Stimulated activated CD4-positive, alpha-beta T cell treated with anti-CD3 and anti-CD28 coated beads, TNF-alpha, amount 100 ng/mL, for 1 hour (primary cell): ENCODE measurements around the gene SH3BGRL3.
A peak's percentile ranks its signal among the peaks of the same experiment; 100 is the strongest.
"Not testable (repeated sequence)": the region's sequence is repeated elsewhere in the genome, so short reads cannot be mapped to it uniquely, and the experiment has no call there.

ENCODE experiments used
- DNase-seq, 3 donors: peaks; one replicate each; pipeline ENCODE4 v3.0.0-alpha.2; 2020; ENCODE audit warnings: low read depth in 3 of 3, low spot score in 1 of 3

SH3BGRL3 gene

DNA sequence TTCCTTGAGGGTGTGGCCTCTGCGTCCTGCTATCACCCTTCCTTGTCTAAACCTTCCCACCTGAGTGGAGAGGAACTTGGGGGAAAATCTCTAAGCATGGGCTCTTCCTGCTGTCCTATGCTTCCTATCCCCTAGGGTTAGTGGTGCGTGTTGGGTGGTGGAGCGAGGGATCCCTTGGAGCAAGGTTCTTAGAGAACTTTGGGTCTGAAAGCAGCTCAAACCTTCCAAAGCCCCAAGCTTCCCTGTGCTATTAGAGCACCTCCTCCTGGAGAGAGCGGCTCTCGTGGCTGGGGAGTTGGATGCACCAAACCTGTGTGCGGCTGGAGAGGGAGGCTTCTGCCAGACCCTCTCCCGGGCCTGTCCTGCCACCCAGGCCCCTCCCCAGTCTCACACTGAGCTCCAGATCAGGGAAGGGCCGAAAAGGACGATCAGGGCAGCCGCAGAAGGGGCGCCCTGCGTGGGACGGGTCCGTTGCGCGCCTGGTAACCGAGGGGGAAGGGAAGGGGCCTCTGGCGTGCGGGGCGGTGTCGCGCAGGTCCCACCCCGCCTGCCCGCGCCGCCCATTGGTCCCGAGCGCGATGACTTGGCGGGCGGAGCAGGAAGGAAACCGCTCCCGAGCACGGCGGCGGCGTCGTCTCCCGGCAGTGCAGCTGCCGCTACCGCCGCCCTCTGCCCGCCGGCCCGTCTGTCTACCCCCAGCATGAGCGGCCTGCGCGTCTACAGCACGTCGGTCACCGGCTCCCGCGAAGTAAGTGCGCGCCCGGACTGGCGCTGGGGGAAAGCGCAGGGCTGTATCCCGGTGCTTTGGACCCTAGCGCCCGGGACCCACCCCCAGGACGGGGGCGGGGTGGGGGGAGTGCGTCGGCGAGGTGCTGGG lies at the start of gene SH3BGRL3:
Gene SH3BGRL3 (plus strand): TSS at position 631 of the 877 bp plus-strand sequence. CDS start 70 bp downstream, at position 701.
- DNase-seq: peak; percentile 66 to 71 (median 70)

DNA sequence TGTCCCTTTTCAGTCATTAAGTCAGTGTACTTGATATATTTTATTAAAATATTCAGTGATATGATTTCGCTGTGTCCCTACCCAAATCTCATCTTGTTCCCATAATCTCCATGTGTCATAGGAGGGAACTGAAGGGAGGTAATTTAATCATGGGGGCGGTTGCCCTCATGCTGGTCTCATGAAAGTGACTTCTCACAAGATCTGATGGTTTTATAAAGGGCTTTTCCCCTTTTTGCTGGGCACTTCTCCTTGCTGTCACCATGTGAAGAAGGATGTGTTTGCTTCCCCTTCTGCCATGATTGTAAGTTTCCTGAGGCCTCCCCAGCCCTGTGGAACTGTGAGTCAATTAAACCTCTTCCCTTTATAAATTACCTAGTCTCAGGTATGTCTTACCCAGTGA lies 49.2 kb upstream of the SH3BGRL3 start:
- DNase-seq: not testable (repeated sequence)

DNA sequence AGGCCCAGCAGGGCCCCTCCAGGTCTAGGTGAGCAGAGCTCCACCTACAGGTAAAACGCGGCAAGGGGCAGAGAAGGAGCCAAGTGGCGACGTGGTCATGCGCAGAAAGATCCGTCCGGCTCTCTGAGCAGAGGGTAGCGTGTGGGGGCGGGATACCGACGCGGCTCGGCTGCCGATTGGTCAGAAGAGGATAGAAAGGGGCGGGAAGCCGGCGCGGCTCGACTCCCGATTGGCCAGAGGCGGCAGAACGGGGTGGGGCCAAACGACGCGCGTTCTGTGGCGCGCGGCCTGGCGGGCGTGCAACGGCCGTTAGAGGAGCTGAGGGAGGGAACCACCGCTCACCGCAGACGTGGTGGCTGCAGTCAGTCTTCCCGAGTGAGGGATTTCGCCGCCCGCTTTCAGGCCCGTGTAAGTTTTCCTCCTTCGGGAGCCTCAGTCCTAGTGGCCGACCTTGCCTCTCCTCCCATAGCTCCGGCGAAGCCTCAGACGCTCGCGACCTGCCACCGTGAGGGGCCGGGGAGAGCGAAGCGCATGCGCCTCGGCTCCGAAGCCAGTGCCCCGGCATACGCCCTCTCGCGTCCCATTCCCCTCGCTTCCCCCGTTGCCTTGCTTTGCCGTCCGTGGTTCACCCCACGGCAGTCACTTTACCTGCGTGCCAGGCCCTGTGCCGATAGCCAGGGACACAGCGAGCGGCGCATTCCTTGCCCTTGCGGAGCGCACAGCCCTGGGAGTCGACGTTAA lies 45.8 kb upstream of the SH3BGRL3 start, which contains the start of gene CEP85:
Gene CEP85 (plus strand): TSS at position 298 of the 741 bp plus-strand sequence. CDS start 5,584 bp downstream, outside the sequence.
- peak; percentile 96 to 98 (median 97) for DNase-seq

DNA sequence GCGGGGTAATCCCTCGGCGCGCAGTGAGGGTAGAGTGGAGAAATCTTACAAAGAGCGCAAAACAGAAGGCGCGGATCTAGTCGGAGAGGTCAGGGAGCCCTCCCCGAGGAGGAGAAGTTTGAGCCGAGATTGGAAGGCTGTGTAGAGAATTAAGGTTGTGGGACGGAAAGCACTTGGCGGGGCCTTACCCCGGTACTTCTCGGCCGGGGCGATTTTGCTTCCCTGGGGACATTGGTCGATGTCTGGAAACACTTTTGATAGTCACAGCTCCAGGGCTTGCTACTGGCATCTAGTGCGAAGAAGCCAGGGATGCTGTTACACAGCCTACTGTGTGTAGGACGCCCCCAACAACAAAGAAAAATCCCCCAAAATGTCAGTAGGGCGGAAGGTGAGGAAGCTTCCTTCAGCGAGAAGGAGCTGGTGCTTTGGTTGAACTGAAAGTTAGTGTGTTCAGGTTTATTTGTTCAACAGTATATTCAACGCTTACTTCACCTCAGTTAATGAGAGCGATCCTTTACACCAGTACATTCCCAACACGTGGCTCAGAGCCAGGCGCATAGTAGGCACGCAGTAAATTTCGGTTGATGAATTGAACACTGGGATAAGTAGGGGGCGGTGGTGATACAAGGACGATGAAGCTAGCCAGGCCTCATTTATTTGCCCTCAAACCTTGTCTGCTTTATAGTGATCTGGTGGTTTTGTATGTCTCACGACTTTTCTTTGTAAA lies 45.1 kb upstream of the SH3BGRL3 start:
- DNase-seq: no peak

DNA sequence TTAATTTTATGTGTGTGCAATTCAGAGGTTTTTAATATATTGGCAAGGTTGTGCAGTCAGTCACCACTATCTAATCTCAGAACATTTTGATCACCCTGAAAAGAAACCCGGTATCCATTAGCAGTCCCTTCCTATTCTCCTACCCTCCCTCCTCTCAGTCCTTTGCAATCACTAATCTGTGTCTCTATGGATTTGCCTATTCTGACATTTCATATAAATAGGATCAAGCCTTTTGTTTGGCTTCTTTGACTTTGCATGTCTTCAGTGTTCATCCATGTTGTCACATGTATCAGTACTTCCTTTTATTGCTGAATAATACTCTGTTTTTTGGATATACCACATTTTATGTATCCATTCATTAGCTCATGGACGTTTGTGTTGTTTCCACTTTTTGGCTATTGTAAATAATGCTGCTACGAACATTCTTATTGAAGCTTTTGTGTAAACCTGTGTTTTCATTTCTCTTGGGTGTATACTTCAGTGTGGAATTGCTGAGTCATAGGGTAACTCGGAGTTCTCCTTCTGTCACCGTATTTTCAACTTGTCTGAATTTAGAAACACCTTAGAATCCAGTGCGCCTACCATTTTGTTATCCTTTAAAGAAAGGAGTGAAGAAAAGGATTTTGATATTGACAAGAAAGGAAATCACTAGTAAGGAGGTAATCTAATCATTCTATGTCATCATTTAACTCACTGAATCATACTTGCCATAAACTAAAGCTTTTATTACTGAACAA lies 42.5 kb upstream of the SH3BGRL3 start:
- DNase-seq: no peak

DNA sequence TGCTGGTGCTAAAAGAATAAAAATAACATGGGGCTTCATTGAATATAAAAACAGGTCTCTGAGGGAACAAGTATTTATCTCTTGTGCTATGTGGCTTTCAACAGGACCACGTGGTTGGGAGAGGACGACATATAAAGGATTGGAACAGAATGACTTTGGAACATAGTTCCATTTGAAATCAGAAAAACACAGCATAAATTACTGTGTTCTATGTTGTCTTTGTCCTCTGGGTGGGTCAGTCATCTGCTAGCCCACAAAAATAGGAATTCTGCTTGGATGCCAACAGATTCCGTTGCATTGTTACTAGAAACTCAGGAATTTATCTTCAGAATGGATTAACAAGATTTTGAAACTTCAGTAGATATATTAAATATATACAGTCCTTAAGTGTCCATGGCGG lies 40.0 kb upstream of the SH3BGRL3 start:
- DNase-seq: no peak

DNA sequence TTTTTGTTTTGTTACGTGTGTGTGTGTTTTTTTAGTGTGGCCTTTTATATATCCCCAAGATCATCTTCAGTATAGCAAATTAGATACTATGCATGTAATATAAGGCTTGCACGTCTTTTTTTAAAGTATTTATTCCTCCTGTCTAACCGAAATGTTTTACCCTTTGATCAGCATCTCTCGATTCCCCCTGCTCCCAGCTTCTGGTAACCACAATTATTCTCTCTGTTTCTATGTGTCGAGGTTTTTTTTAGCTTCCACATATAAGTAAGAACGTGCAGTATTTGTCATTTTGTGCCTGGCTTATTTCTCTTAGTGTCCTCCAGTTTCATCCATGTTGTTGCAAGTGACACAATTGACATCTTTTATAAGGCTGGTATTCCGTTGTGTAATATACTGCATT lies 27.2 kb upstream of the SH3BGRL3 start:
- no peak for DNase-seq

DNA sequence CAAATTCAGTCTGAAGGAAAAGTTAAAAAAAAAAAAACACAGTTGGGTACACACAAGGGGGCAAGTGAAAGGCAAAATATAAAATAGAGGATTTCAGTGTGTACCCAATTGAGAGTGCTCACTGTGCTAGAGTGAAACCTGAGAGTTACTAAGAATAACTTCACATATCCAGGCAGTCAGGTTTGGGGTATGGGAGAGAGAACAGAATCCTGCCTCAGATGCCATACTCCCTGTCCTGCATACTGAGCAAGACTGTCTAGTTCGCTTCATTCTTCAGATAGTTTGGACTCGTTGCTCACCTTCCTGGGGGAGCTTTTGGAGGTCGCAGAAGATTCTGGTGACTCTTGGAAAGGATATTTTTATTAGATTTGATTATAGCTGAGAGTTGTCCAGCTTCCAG lies 25.5 kb upstream of the SH3BGRL3 start:
- DNase-seq: no peak

DNA sequence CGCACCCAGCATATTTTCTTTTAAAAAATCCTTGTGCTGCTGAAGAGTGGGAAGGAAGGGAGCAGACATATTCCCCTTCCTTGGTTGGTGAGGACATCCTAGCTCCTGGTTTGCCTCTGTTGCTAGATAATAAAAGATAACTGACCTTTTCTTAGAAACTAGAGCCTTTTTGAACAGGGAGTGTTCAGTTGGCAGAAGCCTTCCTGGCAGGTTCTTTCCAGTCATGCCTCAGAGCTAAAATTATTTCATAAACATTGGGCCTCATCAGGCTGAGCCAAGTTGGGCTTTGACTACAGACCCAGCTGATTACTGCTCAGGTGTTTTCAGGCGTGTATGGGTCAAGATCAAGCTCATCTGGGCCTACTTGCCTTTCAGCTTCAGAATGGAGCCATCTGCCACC lies 22.7 kb upstream of the SH3BGRL3 start:
- DNase-seq: no peak

DNA sequence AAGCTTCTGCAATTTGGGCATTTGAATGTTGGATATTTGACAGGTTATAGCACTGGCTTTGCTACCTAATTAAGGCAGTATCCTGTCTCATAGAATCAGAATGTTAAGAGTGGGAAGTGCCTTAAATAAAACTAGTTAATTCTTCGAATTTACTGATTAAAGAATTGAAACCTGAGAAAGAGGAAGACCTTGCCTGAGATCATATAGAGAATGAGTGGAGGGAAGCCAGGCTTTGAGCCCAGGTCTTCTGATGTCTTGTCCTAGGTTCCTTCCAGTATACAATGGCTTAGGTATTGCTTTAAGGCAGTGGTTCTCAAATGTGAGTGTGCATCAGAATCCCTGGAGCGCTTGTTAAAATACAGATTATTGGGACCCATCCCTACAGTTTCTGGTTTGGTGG lies 20.9 kb upstream of the SH3BGRL3 start:
- no peak for DNase-seq

DNA sequence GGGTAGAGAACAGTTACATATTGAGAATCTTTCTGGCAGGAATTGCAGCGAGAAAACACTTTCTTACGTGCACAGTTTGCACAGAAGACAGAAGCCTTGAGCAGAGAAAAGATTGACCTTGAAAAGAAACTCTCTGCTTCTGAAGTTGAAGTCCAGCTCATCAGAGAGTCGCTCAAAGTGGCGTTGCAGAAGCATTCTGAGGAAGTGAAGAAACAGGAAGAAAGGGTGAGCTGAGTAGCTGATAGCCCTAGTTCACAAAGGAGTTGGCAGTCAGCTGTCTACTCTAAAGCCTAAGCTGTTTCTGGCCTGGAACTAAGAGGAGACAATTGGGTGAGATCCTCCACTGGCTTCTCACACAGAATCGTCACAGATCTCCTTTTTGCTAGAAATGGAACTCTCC lies 20.3 kb upstream of the SH3BGRL3 start:
- DNase-seq: no peak

DNA sequence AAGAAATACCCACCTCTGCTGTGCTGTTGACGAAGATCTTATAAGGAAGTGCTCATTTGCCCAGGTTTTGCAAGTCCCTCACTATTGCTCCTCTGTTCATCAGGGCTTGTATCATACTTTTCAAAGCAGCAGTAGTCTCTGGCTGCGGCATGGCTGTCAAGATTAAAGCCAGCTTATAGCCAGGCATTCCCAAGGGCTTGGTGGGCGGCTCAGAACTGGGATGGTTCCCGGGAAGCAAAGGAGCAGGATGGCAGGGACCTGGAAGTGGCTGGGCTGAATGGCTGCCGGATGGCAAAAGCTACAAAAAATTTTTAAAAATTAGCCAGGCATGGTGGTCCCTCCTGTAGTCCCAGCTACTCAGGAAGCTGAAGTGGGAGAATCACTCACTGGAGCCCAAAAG lies 16.7 kb upstream of the SH3BGRL3 start:
- no peak for DNase-seq

DNA sequence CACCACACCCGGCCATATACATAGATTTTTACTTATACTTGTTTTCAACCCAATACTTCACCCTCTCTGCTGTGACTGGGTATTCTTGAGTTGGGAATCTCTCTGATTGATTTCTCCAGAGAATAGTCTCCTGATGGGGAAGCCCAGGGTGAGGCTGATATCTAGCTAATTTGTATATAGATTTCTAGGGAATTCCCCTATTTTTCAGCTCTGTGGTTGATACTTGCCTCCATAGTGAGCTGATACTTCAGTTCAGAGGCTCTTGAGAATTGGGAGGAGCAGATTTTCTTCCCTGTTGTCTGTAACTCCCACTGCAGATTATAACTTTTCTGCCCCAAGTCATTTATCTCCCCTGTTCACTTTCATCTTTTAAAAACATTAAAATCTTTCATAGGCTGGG lies 14.5 kb upstream of the SH3BGRL3 start:
- no peak for DNase-seq

DNA sequence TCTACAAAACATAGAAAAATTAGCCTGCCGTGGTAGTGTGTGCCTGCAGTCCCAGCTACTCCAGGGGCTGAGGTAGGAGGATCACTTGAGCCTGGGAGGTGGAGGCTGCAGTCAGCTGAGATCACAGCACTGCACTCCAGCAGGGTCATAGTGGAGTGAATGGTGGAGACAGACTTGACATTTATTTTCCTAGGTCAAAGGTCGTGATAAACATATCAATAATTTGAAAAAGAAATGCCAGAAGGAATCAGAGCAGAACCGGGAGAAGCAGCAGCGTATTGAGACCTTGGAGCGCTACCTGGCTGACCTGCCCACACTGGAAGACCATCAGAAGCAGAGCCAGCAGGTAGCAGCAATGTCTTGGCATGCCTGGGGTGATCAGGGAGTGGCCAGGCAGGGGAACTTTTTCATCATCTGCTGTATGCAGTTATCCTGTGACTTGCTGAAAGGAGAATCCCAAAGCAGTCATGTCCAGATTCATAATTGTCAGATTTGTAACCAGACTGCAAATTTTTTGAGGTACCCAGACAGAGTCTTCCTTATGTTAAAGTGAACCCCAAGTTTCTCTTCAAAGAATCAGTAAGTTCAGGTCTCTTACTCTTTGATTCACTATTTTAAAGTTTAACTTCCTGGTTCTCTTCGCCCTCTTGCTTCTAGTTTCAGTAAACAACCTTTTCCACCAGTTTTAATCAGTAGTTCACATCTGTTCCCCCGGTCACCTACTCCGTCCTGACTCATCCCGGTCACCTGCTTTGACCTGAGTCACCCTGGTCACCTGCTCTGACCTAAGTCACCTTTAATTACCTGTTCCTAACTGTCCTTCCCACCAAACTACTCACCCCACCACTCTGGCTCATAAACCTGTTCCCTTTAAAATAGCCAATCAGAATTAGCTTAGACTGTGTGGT lies 11.3 kb upstream of the SH3BGRL3 start:
- DNase-seq: no peak

DNA sequence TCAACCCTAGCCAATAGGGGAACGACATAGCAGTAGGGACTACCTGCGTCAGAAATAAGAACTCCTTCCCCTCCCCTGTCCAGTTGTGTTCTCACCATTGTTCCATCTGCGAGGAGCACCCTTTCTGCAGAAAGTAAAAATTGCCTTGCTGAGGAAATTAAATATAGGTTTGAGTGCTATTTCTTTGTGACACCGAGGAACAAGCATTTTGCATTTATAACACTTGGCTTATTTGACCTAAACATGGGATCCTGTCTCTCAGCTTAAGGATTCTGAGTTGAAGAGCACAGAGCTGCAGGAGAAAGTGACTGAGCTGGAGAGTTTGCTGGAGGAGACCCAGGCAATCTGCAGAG lies 10.7 kb upstream of the SH3BGRL3 start:
- no peak for DNase-seq

DNA sequence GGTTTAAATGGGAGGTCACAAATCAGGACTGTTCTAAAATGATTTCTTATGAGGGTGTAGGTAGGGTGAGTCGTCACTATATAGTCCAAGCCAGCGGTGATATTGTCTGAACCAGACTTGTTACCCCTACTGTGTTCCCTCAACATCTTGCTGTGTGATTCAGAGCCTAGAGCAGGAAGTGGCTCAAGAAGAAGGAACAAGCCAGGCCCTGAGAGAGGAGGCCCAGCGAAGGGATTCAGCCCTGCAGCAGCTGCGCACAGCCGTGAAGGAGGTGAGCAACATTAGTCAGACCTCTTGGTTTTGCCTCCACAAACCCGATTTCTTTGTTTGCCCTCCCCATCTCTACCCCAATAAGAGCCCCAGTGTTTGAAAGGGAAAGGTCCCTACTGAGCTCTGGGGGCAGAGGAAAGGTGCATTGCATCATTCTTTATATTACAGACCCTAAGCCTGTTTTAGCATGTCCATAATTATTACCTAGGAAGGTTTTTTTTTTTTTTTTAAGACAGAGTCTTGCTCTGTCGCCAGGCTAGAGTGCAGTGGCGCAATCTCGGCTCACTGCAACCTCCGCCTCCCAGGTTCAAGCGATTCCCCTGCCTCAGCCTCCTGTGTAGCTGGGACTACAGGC lies 5.0 kb upstream of the SH3BGRL3 start:
- no peak for DNase-seq

DNA sequence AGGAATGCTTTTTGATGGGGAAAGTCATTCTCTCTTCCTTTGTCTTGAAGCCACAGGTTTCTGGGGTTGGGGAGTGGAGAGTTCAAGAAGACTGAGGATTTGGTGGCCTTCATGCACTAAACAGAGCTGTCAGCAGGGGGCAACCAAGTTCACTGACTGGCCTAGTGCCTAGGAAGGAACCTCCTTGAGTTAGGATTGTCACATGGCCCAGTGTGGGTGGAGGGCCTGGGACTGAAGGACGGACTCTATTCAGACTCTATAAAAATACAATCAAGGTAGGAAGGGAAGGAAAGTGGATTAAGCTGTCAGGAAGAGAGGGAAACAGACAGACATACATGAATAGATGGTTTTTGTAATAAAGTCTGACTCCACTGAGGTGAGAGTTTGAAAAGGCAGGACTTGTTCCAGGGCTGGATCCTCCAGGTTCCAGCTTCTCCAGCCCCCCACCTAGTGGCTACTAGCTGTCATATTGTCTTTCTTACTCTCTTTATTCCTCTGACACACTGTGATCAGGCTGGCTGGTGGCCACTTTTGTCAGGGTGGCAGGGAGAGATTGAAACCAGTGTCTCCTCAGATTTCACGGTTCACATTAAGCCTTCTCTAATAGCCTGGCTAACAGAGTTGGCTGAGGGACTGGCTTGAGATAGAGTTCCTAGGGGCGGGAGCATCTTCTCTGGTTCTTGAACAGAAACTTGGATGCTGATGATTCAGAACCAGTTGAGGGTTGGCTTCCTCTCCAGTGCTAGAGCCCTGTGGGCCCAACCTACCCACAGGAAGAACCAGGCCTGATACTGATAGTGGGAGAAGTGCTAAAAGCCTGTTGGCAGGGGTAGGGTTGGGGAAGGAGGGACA lies 4.1 kb upstream of the SH3BGRL3 start:
- DNase-seq: peak in 2 of 3 donors; percentile 60 to 61

DNA sequence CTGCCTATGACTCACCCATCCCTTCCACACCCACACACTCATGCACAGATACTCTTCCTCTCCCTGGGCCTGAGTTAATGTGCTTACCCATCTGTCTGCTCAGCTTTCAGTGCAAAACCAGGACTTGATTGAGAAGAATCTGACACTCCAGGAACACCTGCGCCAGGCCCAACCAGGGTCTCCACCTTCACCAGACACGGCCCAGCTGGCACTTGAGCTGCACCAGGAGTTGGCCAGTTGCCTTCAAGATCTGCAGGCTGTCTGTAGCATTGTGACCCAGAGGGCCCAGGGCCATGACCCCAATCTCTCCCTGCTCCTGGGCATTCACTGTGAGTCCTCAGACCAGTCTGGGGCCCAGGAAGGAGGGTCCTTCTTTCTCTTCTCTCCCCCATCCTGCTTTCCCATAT lies 3.5 kb upstream of the SH3BGRL3 start:
- no peak for DNase-seq

DNA sequence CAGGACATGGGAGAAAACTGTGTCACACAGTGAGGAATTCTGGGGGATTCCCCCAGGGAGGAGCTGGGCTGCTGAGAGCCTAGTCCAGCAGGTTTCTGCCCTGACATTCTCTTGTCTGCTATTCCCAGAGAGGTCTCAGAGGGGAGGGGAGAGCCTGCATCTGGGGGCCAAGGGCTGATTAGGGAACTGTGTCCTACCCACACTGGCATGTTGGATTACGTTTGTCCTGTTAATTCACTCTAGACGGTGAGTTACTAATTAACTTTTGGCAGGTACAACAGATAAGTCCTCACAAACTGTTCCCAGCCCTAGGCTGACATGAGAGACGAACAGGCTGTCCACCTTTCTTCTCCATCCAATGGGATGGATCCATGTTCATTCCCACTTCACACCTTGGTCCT lies 2.6 kb upstream of the SH3BGRL3 start:
- no peak for DNase-seq
